Liver (tissue), 9 donors: ENCODE measurements around the gene CTNNBL1. TPM values are rescaled to one million over a fixed set of nuclear protein-coding genes. Genes with fewer than 3 reads are reported as not detected.

Experiments used
- DNase-seq: peaks from one replicate; pipeline ENCODE4 v3.0.0-alpha.2; 2017; ENCODE audit warnings: low spot score
- H3K27ac ChIP-seq, 2 donors: one replicate each; pipeline ENCODE4 v1.7.0; 2013; ENCODE audit warnings: inconsistent platforms in 2 of 2, low read length in 2 of 2, control low read depth in 1 of 2, low read depth in 1 of 2, mild to moderate bottlenecking in 1 of 2
- H3K27me3 ChIP-seq, 4 donors: one replicate each; pipeline versions ENCODE4 v1.6.1 to v1.7.0; 2013; ENCODE audit warnings: low read length in 3 of 4, inconsistent platforms in 1 of 4, mild to moderate bottlenecking in 1 of 4, moderate library complexity in 1 of 4; ENCODE audit not compliant: control insufficient read depth in 4 of 4, insufficient read depth in 4 of 4
- H3K36me3 ChIP-seq, 4 donors: one replicate each; pipeline versions ENCODE4 v1.6.1 to v1.7.0; 2013; ENCODE audit warnings: low read length in 3 of 4, mild to moderate bottlenecking in 3 of 4, low read depth in 1 of 4, moderate library complexity in 1 of 4; ENCODE audit not compliant: control insufficient read depth in 4 of 4, insufficient read depth in 3 of 4
- H3K4me1 ChIP-seq, 4 donors: one replicate each; pipeline versions ENCODE4 v1.6.1 to v1.7.0; 2013; ENCODE audit warnings: low read length in 3 of 4, mild to moderate bottlenecking in 3 of 4, moderate library complexity in 1 of 4; ENCODE audit not compliant: control insufficient read depth in 4 of 4, insufficient read depth in 4 of 4
- H3K4me3 ChIP-seq, 3 donors: one replicate each; pipeline versions ENCODE4 v1.6.1 to v1.7.0; 2013; ENCODE audit warnings: low read length in 3 of 3, control low read depth in 1 of 3, low read depth in 1 of 3, mild to moderate bottlenecking in 1 of 3
- H3K9ac ChIP-seq, 2 donors: one replicate each; pipeline ENCODE4 v1.7.0; 2013; ENCODE audit warnings: low read length in 2 of 2, mild to moderate bottlenecking in 2 of 2, moderate library complexity in 2 of 2, control low read depth in 1 of 2, low read depth in 1 of 2
- H3K9me3 ChIP-seq, 4 donors: one replicate each; pipeline versions ENCODE4 v1.6.1 to v1.7.0; 2013; ENCODE audit warnings: low read length in 3 of 4; ENCODE audit not compliant: control insufficient read depth in 4 of 4
- ATF3 ChIP-seq: IDR thresholded peaks from 2 replicates; pipeline ENCODE4 v1.6.1; 2016; ENCODE audit warnings: antibody characterized with exemption
- CTCF ChIP-seq: fragments of 150-350 bp; IDR thresholded peaks from 2 replicates; pipeline ENCODE4 v1.5.1; 2017; ENCODE audit warnings: improper control_type of control experiment, low read depth, low read length; ENCODE audit not compliant: missing input control
- EGR1 ChIP-seq, 2 donors: IDR thresholded peaks; 2 replicates each; pipeline ENCODE4 v1.6.1; 2016 to 2018; ENCODE audit warnings: antibody characterized with exemption in 2 of 2, low read depth in 2 of 2
- FOXA1 ChIP-seq: IDR thresholded peaks from 2 replicates; pipeline ENCODE4 v1.6.1; 2016; ENCODE audit warnings: antibody characterized with exemption
- FOXA2 ChIP-seq: IDR thresholded peaks from 2 replicates; pipeline ENCODE4 v1.6.1; 2016; ENCODE audit warnings: antibody characterized with exemption
- GABPA ChIP-seq, 2 donors: IDR thresholded peaks in 1 of 2; conservative IDR thresholded peaks in 1 of 2; 2 replicates each; pipeline ENCODE4 v1.6.1; 2016; ENCODE audit warnings: antibody characterized with exemption in 2 of 2, mild to moderate bottlenecking in 1 of 2, moderate library complexity in 1 of 2
- HNF4A ChIP-seq, 2 donors: conservative IDR thresholded peaks; 2 replicates each; pipeline ENCODE4 v1.6.1; 2016; ENCODE audit warnings: antibody characterized with exemption in 2 of 2, mild to moderate bottlenecking in 2 of 2
- HNF4G ChIP-seq: IDR thresholded peaks from 2 replicates; pipeline ENCODE4 v1.6.1; 2016; ENCODE audit warnings: antibody characterized with exemption
- JUND ChIP-seq, 2 donors: IDR thresholded peaks; 2 replicates each; pipeline ENCODE4 v1.6.1; 2016; ENCODE audit warnings: antibody characterized with exemption in 2 of 2
- MAX ChIP-seq: IDR thresholded peaks from 2 replicates; pipeline ENCODE4 v1.6.1; 2016; ENCODE audit warnings: antibody characterized with exemption
- NR2F2 ChIP-seq: IDR thresholded peaks from 2 replicates; pipeline ENCODE4 v1.6.1; 2016; ENCODE audit warnings: antibody characterized with exemption
- RAD21 ChIP-seq, 2 donors: IDR thresholded peaks; 2 replicates each; pipeline ENCODE4 v1.6.1; 2016; ENCODE audit warnings: antibody characterized with exemption in 2 of 2, mild to moderate bottlenecking in 2 of 2
- REST ChIP-seq: IDR thresholded peaks from 2 replicates; pipeline ENCODE4 v1.6.1; 2016; ENCODE audit warnings: antibody characterized with exemption, mild to moderate bottlenecking
- SP1 ChIP-seq: IDR thresholded peaks from 2 replicates; pipeline ENCODE4 v1.6.1; 2018; ENCODE audit warnings: antibody characterized with exemption, mild to moderate bottlenecking
- TAF1 ChIP-seq: conservative IDR thresholded peaks from 2 replicates; pipeline ENCODE4 v1.6.1; 2016; ENCODE audit warnings: antibody characterized with exemption, mild to moderate bottlenecking
- YY1 ChIP-seq: IDR thresholded peaks from 2 replicates; pipeline ENCODE4 v1.6.1; 2016; ENCODE audit warnings: antibody characterized with exemption, mild to moderate bottlenecking
- ZBTB33 ChIP-seq: IDR thresholded peaks from 2 replicates; pipeline ENCODE4 v1.6.1; 2016; ENCODE audit warnings: antibody characterized with exemption
- WGBS: extraction: QIAGEN DNeasy Blood & Tissue Kit; methylation state at CpG from one replicate; pipeline ENCODE4 v1.1.7; 2013; 5-methylcytosine and 5-hydroxymethylcytosine counted together
- polyA plus RNA-seq, 2 donors: library from polyadenylated mRNA; stranded (reverse) in 1 of 2; unstranded in 1 of 2; fragments of 200-250 nt in 1 of 2; fragments of >200 nt in 1 of 2; fragmentation: Nextera tagmentation in 1 of 2; extraction: Ambion mirVana in 1 of 2; gene quantifications; one replicate each; pipeline versions ENCODE4 v1.2.1 to v1.2.3, GENCODE V29; 2013 to 2015
- total RNA-seq, 2 donors: library from RNA; depleted of rRNA; stranded (reverse); fragments of >200 nt; gene quantifications; one replicate each; pipeline ENCODE4 v1.2.3, GENCODE V29; 2014
- donor health status: healthy.
- donor health status: healthy.
- donor health status: healthy.
- donor health status: healthy.
- donor health status: healthy.

Gene CTNNBL1
- total and polyA plus RNA-seq, 4 donors, result 18.3 to 25.4 (median 20.3) TPM

- Histone ChIP-seq H3K4me1 (peaks cover 3 to 8% (median 5%) of the 10 kb centered on the region in 4 donors), H3K27me3 (peaks cover 0 to 3% (median 0%) of the 10 kb centered on the region in 4 donors), H3K9me3 (no peaks in the 10 kb centered on the region), H3K4me3 (no peak overlapping the region), H3K27ac (no peak overlapping the region), H3K9ac (no peak overlapping the region), H3K36me3 (no peaks in the 10 kb centered on the region)
- TF ChIP-seq FOXA2 (no peak), HNF4G (no peak), ZBTB33 (no peak), EGR1 (IDR thresholded peaks at IDR 0.05; ENCODE audit: low read depth in 2 of 2) (no peak), NR2F2 (no peak), MAX (no peak), REST (no peak), RAD21 (IDR thresholded peaks at IDR 0.05) (no peak), JUND (IDR thresholded peaks at IDR 0.05) (no peak), ATF3 (no peak), SP1 (no peak), FOXA1 (no peak), YY1 (no peak), HNF4A (conservative IDR thresholded peaks at IDR 0.05) (no peak)
- 83% methylated on average over 8 of the region's 8 CpGs for WGBS
- DNase-seq, result no peak
Measured at GRCh38 chr20:37904845-37905373, 211.1 kb downstream of the CTNNBL1 start.

GRCh38 chr20:37905671-37906613 lies 212.1 kb downstream of the CTNNBL1 start:
- Histone ChIP-seq H3K9ac (no peak overlapping the region), H3K27ac (no peak overlapping the region), H3K27me3 (peaks cover 0 to 3% (median 0%) of the 10 kb centered on the region in 4 donors), H3K9me3 (no peaks in the 10 kb centered on the region), H3K36me3 (no peaks in the 10 kb centered on the region), H3K4me1 (peaks cover 3 to 8% (median 5%) of the 10 kb centered on the region in 4 donors), H3K4me3 (no peak overlapping the region)
- TF ChIP-seq ATF3, result no peak
- TF ChIP-seq CTCF, result no peak
- TF ChIP-seq MAX, result no peak
- no peak for TF ChIP-seq ZBTB33
- TF ChIP-seq GABPA (IDR thresholded peaks at IDR 0.05 in 1 of 2, conservative IDR thresholded peaks at IDR 0.05 in 1 of 2), result no peak
- TF ChIP-seq RAD21 (IDR thresholded peaks at IDR 0.05), result no peak
- no peak for TF ChIP-seq TAF1
- no peak for DNase-seq
- 77% methylated on average over 16 of the region's 16 CpGs for WGBS
